PFSK-1 (cell line): ENCODE measurements around the gene MOB1B. TPM values are rescaled to one million over a fixed set of nuclear protein-coding genes. Genes with fewer than 3 reads are reported as not detected.

Source experiments
- FOXP2 ChIP-seq: optimal IDR thresholded peaks from 2 replicates; pipeline ENCODE3; 2011; ENCODE audit warnings: borderline replicate concordance, control low read depth, inconsistent platforms; ENCODE audit not compliant: insufficient read depth; ENCODE audit errors: extremely low read length, extremely low read depth
- POLR2AphosphoS5 ChIP-seq: IDR thresholded peaks from 2 replicates; pipeline ENCODE4 v1.6.1; 2012; ENCODE audit warnings: low read depth, mild to moderate bottlenecking, control low read depth, low read length, moderate library complexity
- SIN3A ChIP-seq: IDR thresholded peaks from 2 replicates; pipeline ENCODE4 v1.6.1; 2012; ENCODE audit warnings: mild to moderate bottlenecking, low read length, moderate library complexity, borderline replicate concordance; ENCODE audit not compliant: insufficient read depth
- TAF1 ChIP-seq: IDR thresholded peaks from 2 replicates; pipeline ENCODE4 v1.6.1; 2012; ENCODE audit warnings: low read length, control low read depth, borderline replicate concordance; ENCODE audit not compliant: insufficient read depth
- polyA plus RNA-seq: library from polyadenylated mRNA; unstranded; fragments of >200 nt; gene quantifications from one replicate; pipeline ENCODE4 v1.2.1, GENCODE V29; 2012; ENCODE audit warnings: low read depth, missing spikeins; ENCODE audit not compliant: insufficient read length
- TF ChIP-seq, protein P1 (sequence below), 2 experiments: IDR thresholded peaks; 2 replicates each; pipeline versions ENCODE4 v1.6.1 to v1.8.0; 2011 to 2012; ENCODE audit warnings: low read depth in 2 of 2, low read length in 2 of 2, control low read depth in 1 of 2, inconsistent platforms in 1 of 2, mild to moderate bottlenecking in 1 of 2, moderate library complexity in 1 of 2; ENCODE audit not compliant: insufficient read depth in 1 of 2

MOB1B gene
- 3.8 TPM for polyA plus RNA-seq

GRCh38 chr4:70901984-70902576, at the start of gene MOB1B:
TSS of gene MOB1B (plus strand) at chr4:70902369. CDS start at chr4:70902537, 168 bp downstream.
- TF ChIP-seq, protein P1, sequence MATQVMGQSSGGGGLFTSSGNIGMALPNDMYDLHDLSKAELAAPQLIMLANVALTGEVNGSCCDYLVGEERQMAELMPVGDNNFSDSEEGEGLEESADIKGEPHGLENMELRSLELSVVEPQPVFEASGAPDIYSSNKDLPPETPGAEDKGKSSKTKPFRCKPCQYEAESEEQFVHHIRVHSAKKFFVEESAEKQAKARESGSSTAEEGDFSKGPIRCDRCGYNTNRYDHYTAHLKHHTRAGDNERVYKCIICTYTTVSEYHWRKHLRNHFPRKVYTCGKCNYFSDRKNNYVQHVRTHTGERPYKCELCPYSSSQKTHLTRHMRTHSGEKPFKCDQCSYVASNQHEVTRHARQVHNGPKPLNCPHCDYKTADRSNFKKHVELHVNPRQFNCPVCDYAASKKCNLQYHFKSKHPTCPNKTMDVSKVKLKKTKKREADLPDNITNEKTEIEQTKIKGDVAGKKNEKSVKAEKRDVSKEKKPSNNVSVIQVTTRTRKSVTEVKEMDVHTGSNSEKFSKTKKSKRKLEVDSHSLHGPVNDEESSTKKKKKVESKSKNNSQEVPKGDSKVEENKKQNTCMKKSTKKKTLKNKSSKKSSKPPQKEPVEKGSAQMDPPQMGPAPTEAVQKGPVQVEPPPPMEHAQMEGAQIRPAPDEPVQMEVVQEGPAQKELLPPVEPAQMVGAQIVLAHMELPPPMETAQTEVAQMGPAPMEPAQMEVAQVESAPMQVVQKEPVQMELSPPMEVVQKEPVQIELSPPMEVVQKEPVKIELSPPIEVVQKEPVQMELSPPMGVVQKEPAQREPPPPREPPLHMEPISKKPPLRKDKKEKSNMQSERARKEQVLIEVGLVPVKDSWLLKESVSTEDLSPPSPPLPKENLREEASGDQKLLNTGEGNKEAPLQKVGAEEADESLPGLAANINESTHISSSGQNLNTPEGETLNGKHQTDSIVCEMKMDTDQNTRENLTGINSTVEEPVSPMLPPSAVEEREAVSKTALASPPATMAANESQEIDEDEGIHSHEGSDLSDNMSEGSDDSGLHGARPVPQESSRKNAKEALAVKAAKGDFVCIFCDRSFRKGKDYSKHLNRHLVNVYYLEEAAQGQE (IDR thresholded peaks at IDR 0.05; ENCODE audit: insufficient read depth in 1 of 2, low read depth in 2 of 2, low read length in 2 of 2) = 0 out of 4 replicates have a peak, but pooled peaks of 1 of the 2 experiments have one; percentile 12
- TF ChIP-seq TAF1 (peak; percentile 80; the same call in 1 of the 2 replicates), POLR2AphosphoS5 (peak; percentile 90), FOXP2 (peak; percentile 9), SIN3A (peak; percentile 75; the same call in 1 of the 2 replicates)

- TF ChIP-seq SIN3A (no peak), POLR2AphosphoS5 (no peak), FOXP2 (no peak), TAF1 (no peak)
- TF ChIP-seq, protein P1 (IDR thresholded peaks at IDR 0.05; ENCODE audit: insufficient read depth in 1 of 2, low read depth in 2 of 2, low read length in 2 of 2) = no peak
Measured at GRCh38 chr4:70855464-70855863, 46.7 kb upstream of the MOB1B start.

DNA sequence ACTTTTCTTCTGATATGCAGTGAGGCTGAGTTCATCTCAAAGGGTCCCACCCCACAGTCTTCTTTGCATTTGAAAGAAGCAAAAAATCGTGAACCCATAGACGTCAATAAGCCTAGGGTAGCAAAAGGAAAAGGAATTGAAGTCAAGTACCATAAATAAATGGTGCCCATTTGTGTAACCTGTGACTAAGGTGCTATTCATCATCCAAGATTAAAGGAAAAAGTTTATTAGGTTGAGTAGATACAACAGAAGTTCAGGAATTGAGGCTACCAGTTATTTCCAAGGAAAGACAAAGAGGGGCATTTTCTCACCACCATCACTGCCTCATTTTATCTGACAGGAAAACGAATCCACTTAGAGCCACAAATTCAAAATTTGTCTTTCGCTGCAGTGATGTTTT, 43.7 kb upstream of the MOB1B start:
- no peak for TF ChIP-seq SIN3A
- TF ChIP-seq FOXP2 = no peak
- TF ChIP-seq, protein P1 (IDR thresholded peaks at IDR 0.05; ENCODE audit: insufficient read depth in 1 of 2, low read depth in 2 of 2, low read length in 2 of 2) = no peak
- no peak for TF ChIP-seq POLR2AphosphoS5

- TF ChIP-seq TAF1 = no peak
- TF ChIP-seq, protein P1 (IDR thresholded peaks at IDR 0.05; ENCODE audit: insufficient read depth in 1 of 2, low read depth in 2 of 2, low read length in 2 of 2) = no peak
- no peak for TF ChIP-seq POLR2AphosphoS5
- TF ChIP-seq FOXP2 = no peak
- TF ChIP-seq SIN3A = no peak
Measured at GRCh38 chr4:70859066-70859465, 43.1 kb upstream of the MOB1B start.
